HuH-7 (cell line): ENCODE data around the gene EHHADH.

ENCODE experiments used
- DNase-seq: peaks from one replicate; pipeline ENCODE4 v3.0.0; 2011; ENCODE audit warnings: low spot score

The EHHADH gene

GRCh38 chr3:185145511-185145910 lies 108.3 kb downstream of the EHHADH start:
- no peak for DNase-seq

GRCh38 chr3:185144784-185145183 lies 109.1 kb downstream of the EHHADH start:
- DNase-seq = no peak
